Measurements from ENCODE around the gene NUDCD3.
"Not testable (repeated sequence)": the region's sequence is repeated elsewhere in the genome, so short reads cannot be mapped to it uniquely, and the experiment has no call there.

Gene NUDCD3

GRCh38 chr7:44515590-44516268, 25.3 kb upstream of the NUDCD3 start:
- DNase-seq = no peak

- no peak for DNase-seq
Measured at GRCh38 chr7:44512736-44513135, 22.3 kb upstream of the NUDCD3 start.

- no peak for DNase-seq
Measured at GRCh38 chr7:44511863-44512468, 21.5 kb upstream of the NUDCD3 start.

GRCh38 chr7:44511236-44511635, 20.8 kb upstream of the NUDCD3 start:
- DNase-seq = no peak

GRCh38 chr7:44508328-44509030, 18.0 kb upstream of the NUDCD3 start:
- no peak for DNase-seq

- not testable (repeated sequence) for DNase-seq
Measured at GRCh38 chr7:44506592-44507288, 16.3 kb upstream of the NUDCD3 start.

- no peak for DNase-seq
Measured at GRCh38 chr7:44505595-44505994, 15.1 kb upstream of the NUDCD3 start.

- no peak for DNase-seq
Measured at GRCh38 chr7:44498230-44498954, 7.9 kb upstream of the NUDCD3 start.

GRCh38 chr7:44497155-44498027, 6.9 kb upstream of the NUDCD3 start:
- DNase-seq = no peak

GRCh38 chr7:44496385-44496784, 5.9 kb upstream of the NUDCD3 start:
- DNase-seq = no peak

- DNase-seq = no peak
Measured at GRCh38 chr7:44494960-44495359, 4.5 kb upstream of the NUDCD3 start.

GRCh38 chr7:44491229-44491628, 771 bp upstream of the NUDCD3 start:
- DNase-seq = no peak

- no peak for DNase-seq
Measured at GRCh38 chr7:44489955-44490350, 505 bp downstream of the NUDCD3 start.

- DNase-seq = no peak
Measured at GRCh38 chr7:44488955-44489354, 1.5 kb downstream of the NUDCD3 start.

- no peak for DNase-seq
Measured at GRCh38 chr7:44486693-44487092, 3.8 kb downstream of the NUDCD3 start.

GRCh38 chr7:44486001-44486400, 4.5 kb downstream of the NUDCD3 start:
- no peak for DNase-seq

GRCh38 chr7:44484482-44485313, 5.8 kb downstream of the NUDCD3 start:
- no peak for DNase-seq

- no peak for DNase-seq
Measured at GRCh38 chr7:44482502-44483485, 7.7 kb downstream of the NUDCD3 start.

- DNase-seq = no peak
Measured at GRCh38 chr7:44477938-44478337, 12.5 kb downstream of the NUDCD3 start.

All from NCI-H2227 treated with DMSO at 0.1 percent for 48 hours (cell line).